Chondrocyte (in vitro differentiated cells): ENCODE data around the gene CREM. TPM values are rescaled to one million over a fixed set of nuclear protein-coding genes. Genes with fewer than 3 reads are reported as not detected.
A peak's percentile ranks its signal among the peaks of the same experiment; 100 is the strongest.

Experiments
- DNase-seq: peaks from one replicate; pipeline ENCODE4 v3.0.0; 2021; ENCODE audit warnings: mixed read lengths, low spot score
- H3K27ac Mint-ChIP-seq: one replicate; pipeline ENCODE4 v1.8.0; 2021; ENCODE audit warnings: mild to moderate bottlenecking, moderate library complexity, mixed read lengths; ENCODE audit not compliant: unreplicated experiment
- H3K27me3 Mint-ChIP-seq: 2 replicates; pipeline ENCODE4 v1.8.0; 2021; ENCODE audit warnings: low read depth, mixed read lengths
- H3K36me3 Mint-ChIP-seq: 2 replicates; pipeline ENCODE4 v1.8.0; 2021; ENCODE audit warnings: low read depth, mixed read lengths
- H3K4me1 Mint-ChIP-seq: 2 replicates; pipeline ENCODE4 v1.8.0; 2021; ENCODE audit warnings: low read depth, mild to moderate bottlenecking, mixed read lengths
- H3K4me3 Mint-ChIP-seq: one replicate; pipeline ENCODE4 v1.8.0; 2021; ENCODE audit warnings: mild to moderate bottlenecking, moderate library complexity, mixed read lengths; ENCODE audit not compliant: unreplicated experiment
- H3K9me3 Mint-ChIP-seq: 2 replicates; pipeline ENCODE4 v1.8.0; 2021; ENCODE audit warnings: low read depth, mixed read lengths
- microRNA-seq: library from miRNA; unstranded; fragments of <30 nt; microRNA quantifications from one replicate; pipeline ENCODE4 v1.2.0, GENCODE V29; 2020; ENCODE audit warnings: borderline number of aligned reads
- total RNA-seq: library from RNA; stranded (reverse); gene quantifications from 3 replicates; pipeline ENCODE4 v1.2.1, GENCODE V29; 2021
- TF ChIP-seq, protein P1 (sequence below): fragments of 200-600 bp; sonication (generic); IDR thresholded peaks from 2 replicates; pipeline ENCODE4 v1.5.0; 2021; ENCODE audit warnings: antibody characterized with exemption, mild to moderate bottlenecking, moderate library complexity

CREM gene
- total RNA-seq, 1 donor from 2014 or later: 25.5 TPM

DNA sequence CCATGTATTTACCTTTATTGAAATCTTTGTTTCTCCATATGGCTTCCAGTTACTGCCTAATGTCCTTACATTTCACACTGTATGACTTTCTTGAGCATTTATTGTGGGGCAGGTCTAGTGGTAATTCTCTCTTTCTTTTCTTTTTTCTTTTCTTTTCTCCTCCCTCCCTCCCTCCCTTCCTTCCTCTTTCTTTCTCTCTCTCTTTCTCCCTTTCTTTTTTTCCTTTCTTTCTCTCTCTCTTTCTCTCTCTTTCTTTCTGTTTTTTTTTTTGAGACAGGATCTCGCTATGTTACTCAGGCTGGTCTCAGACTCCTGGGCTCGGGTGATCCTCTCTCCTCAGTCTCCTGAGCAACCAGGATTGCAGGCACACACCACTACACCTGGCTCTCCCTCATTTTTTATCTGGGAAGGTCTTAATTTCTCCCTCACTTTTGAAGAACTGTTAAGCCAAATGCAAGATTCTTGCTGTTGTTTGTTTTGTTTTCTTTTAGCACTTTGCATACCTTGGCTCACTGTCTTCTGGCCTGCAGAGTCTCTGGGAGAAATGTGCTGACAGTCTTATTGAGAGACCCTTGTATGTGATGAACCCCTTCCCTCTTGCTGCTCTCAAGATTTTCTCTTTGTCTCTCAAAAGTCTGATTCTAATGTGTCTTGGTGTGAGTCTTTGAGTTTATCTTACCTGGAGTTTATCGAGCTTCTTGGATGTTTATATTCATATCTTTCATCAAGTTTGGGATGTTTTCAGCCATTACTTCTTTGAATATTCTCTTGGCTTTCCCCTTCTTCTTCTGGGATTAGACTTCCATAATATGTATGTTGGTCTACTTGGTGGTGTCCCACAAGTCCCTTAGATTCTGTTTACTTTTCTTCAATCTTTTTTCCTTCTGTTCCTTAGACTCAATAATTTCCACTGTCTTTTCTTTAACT is 130.7 kb downstream of the CREM start:
- H3K27me3 Mint-ChIP-seq: no peaks in the 10 kb centered on the region
- peaks cover 6% of the 10 kb centered on the region for H3K4me1 Mint-ChIP-seq
- TF ChIP-seq, protein P1, sequence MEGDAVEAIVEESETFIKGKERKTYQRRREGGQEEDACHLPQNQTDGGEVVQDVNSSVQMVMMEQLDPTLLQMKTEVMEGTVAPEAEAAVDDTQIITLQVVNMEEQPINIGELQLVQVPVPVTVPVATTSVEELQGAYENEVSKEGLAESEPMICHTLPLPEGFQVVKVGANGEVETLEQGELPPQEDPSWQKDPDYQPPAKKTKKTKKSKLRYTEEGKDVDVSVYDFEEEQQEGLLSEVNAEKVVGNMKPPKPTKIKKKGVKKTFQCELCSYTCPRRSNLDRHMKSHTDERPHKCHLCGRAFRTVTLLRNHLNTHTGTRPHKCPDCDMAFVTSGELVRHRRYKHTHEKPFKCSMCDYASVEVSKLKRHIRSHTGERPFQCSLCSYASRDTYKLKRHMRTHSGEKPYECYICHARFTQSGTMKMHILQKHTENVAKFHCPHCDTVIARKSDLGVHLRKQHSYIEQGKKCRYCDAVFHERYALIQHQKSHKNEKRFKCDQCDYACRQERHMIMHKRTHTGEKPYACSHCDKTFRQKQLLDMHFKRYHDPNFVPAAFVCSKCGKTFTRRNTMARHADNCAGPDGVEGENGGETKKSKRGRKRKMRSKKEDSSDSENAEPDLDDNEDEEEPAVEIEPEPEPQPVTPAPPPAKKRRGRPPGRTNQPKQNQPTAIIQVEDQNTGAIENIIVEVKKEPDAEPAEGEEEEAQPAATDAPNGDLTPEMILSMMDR: no peak
- DNase-seq: no peak
- peaks cover 17% of the 10 kb centered on the region for H3K9me3 Mint-ChIP-seq
- no peak overlapping the region for H3K27ac Mint-ChIP-seq
- no peak overlapping the region for H3K4me3 Mint-ChIP-seq
- peaks cover 9% of the 10 kb centered on the region for H3K36me3 Mint-ChIP-seq

DNA sequence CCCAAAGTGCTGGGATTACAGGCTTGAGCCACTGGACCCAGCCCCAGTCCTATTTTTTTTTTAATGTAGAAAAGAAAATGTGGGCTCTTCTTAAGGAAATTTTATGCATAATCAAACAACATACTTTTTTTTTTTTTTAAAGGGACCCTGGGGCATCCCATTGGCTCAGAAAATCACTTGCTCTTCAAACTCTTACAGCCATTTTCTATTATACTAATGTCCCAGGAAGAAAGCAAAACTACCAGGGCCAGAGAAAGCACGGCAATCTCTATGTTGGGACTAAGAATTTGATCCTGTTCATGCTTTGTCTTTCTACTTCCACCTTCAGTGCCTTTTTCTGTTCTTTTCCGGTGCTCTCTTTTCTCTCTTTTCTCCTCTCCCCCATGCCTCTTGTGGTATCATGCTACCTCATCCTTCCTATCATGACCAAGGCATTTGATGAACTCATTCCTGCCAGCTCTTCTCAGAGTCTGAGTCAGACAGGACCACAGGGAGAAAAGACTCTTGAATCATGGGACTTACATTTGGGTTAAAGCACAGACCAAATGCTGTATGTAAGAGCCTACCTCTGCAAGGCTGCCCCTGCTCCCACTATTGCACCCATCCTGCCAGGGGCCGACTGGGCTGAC is 133.2 kb downstream of the CREM start:
- TF ChIP-seq, protein P1: no peak
- H3K4me3 Mint-ChIP-seq: no peak overlapping the region
- H3K36me3 Mint-ChIP-seq: peaks cover 9% of the 10 kb centered on the region
- H3K27ac Mint-ChIP-seq: peak overlapping the region; percentile 72
- peaks cover 19% of the 10 kb centered on the region for H3K9me3 Mint-ChIP-seq
- H3K4me1 Mint-ChIP-seq: peaks cover 6% of the 10 kb centered on the region
- DNase-seq: no peak
- H3K27me3 Mint-ChIP-seq: no peaks in the 10 kb centered on the region

DNA sequence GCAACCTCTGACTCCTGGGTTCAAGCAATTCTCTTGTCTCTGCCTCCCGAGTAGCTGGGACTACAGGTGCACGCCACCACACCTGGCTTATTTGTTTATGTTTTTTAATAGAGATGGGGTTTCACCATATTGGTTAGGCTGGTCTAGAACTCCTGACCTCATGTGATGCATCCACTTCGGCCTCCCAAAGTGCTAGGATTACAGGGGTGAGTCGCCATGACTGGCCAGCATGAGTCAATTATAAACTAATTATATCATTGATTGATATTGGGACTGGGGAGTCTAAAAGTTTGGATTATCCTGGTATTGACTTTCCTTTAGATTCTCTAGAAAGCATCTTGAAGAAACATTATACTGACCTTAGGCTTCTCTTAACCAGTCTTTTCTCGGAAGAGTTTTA is 135.8 kb downstream of the CREM start:
- no peak overlapping the region for H3K27ac Mint-ChIP-seq
- H3K4me3 Mint-ChIP-seq: no peak overlapping the region

More for the DNA sequence above, 135.8 kb downstream of the CREM start:
- Mint-ChIP-seq H3K9me3 (peaks cover 11% of the 10 kb centered on the region), H3K36me3 (peaks cover 5% of the 10 kb centered on the region), H3K27me3 (no peaks in the 10 kb centered on the region), H3K4me1 (peaks cover 6% of the 10 kb centered on the region)
- no peak for DNase-seq
- TF ChIP-seq, protein P1: no peak

Small RNA genes within 50 kb of the gene (microRNA-seq; reads per million reads assigned to microRNA genes)
- gene MIR3611: 5.5 reads per million, percentile 4 among the genes with 10 or more reads in this experiment

Other genes starting within 250 kb of the CREM start
- gene CUL2, start 36.5 kb upstream of the CREM start, total RNA-seq: 29.9 to 38.3 TPM (median 32.8 TPM) in 3 replicates
- gene CCNY, start 209.7 kb downstream of the CREM start, total RNA-seq: 68.7 to 76.0 TPM (median 74.6 TPM) in 3 replicates